Measurements from ENCODE around the gene C8G. TPM values are rescaled to one million over a fixed set of nuclear protein-coding genes. Genes with fewer than 3 reads are reported as not detected.

The C8G gene
- total and polyA plus RNA-seq, 2 of the 4 experiments (the other 2 are of a cell fraction), result 0.80 TPM; not detected in 1

DNA sequence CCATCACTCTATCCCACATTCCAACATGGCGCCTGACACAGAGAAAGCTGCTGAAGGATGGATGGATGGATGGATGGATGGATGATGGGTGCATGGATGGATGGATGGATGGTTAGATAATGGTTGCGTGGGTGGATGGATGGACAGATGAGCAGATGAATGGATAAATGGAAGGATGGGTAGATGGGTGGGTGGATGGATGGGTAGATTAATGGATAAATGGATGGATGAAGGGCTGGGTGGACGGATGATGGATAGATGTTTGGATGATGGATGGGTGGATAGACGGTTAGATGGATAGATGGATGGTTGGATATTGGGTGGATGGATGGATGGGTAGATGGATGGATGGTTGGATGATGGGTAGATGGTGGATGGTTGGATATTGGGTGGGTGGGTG lies 11.6 kb downstream of the C8G start:
- Histone ChIP-seq H3K9me1 (ENCODE audit: insufficient read depth, low read length) (no peaks in the 10 kb centered on the region), H3K4ac (ENCODE audit: low read depth, low read length) (no peak overlapping the region), H3K4me2 (ENCODE audit: low read depth, low read length) (no peak overlapping the region), H2AFZ (replicated peaks; ENCODE audit: low read length, poor library complexity) (peak overlapping the region; percentile 21), H2BK15ac (ENCODE audit: low read depth, low read length) (no peak overlapping the region), H4K91ac (ENCODE audit: insufficient read depth, low read depth, low read length) (no peak overlapping the region), H4K5ac (ENCODE audit: low read depth, low read length) (no peak overlapping the region), H3K4me3 (ENCODE audit: insufficient read depth, low read depth, low read length) (no peak overlapping the region), H3K9me3 (ENCODE audit: control insufficient read depth, insufficient read depth, low read length) (peaks cover 3% of the 10 kb centered on the region), H3K79me1 (ENCODE audit: low read depth in 1 of 2, low read length in 2 of 2) (no peaks in the 10 kb centered on the region), H2BK120ac (ENCODE audit: low read depth, low read length) (no peak overlapping the region), H3K23ac (ENCODE audit: low read depth, low read length) (no peak overlapping the region), H3K9ac (ENCODE audit: low read depth, low read length) (no peak overlapping the region), H2BK20ac (ENCODE audit: low read depth, low read length) (no peak overlapping the region), H4K20me1 (ENCODE audit: insufficient read depth, low read length) (no peaks in the 10 kb centered on the region), H3K27ac (ENCODE audit: insufficient read depth, low read length) (no peak overlapping the region), H2BK5ac (ENCODE audit: low read depth, low read length, poor library complexity, severe bottlenecking) (peak overlapping the region; percentile 33), H3K4me1 (ENCODE audit: control insufficient read depth, insufficient read depth, low read length) (no peaks in the 10 kb centered on the region), H3K18ac (ENCODE audit: low read depth, low read length) (no peak overlapping the region), H3K14ac (replicated peaks; ENCODE audit: low read depth, low read length) (no peak overlapping the region), H4K8ac (ENCODE audit: low read depth in 2 of 2, low read length in 2 of 2) (no peak overlapping the region), H3K27me3 (ENCODE audit: control insufficient read depth, insufficient read depth, low read length) (peaks cover 25% of the 10 kb centered on the region), H3K56ac (ENCODE audit: extremely low read depth, insufficient read depth, low read length) (no peak overlapping the region), H3K36me3 (ENCODE audit: control insufficient read depth, insufficient read depth, low read length) (no peaks in the 10 kb centered on the region), H2AK5ac (ENCODE audit: low read depth, low read length) (no peak overlapping the region), H2AK9ac (replicated peaks; ENCODE audit: low read depth, low read length, poor library complexity) (no peak overlapping the region)
- in situ Hi-C loops (cut with MboI; ENCODE audit: low sequenced_read_pairs) (no loop called here), intact Hi-C loops (cut with micrococcal nuclease) (no loop called here), dilution Hi-C loops (cut with HindIII; ENCODE audit: low sequenced_read_pairs, unreplicated experiment) (no loop called here)
- ATAC-seq (ENCODE audit: low read depth), result no peak
- BruUV-seq (replicated peaks), result no TSS peak
- ChIA-PET POLR2A (ENCODE audit: unreplicated experiment) (no interaction called here), CTCF (no interaction called here)
- TF ChIP-seq MXI1 (IDR thresholded peaks at IDR 0.05; ENCODE audit: borderline replicate concordance, low read depth, low read length) (no peak), POLR2A (IDR thresholded peaks at IDR 0.05; ENCODE audit: low read depth, low read length) (no peak)
- WGBS, 2 experiments (ENCODE audit: extremely low coverage in 2 of 2, insufficient read length in 1 of 2), result 74 to 100% methylated on average over 2 to 3 of the region's 4 CpGs
- no peak for DNase-seq

Measured in IMR-90 (cell line).